ENCODE results near the gene TMEM255B.

TMEM255B gene

DNA sequence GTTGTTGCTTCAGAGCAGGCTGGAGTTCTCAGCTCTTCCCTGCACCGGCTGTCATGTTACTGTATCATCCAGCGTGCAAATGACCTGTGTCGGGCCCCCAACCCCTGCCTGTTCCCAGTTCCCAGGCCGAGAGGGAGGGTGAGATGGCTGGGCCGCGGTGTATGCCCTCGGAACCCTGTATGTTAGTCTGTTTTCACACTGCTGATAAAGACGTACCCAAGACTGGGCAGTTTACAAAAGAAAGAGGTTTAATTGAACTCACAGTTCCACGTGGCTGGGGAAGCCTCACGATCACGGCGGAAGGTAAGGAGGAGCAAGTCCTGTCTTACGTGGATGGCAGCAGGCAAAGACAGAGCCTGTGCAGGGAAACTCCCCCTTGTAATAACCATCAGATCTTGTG, 10.9 kb downstream of the TMEM255B start:
- WGBS (ENCODE audit: insufficient coverage, insufficient read length): no CpG with 5 or more reads among the region's 13 CpGs
- no peaks in the 10 kb centered on the region for H3K9me3 ChIP-seq (ENCODE audit: control insufficient read depth, insufficient read depth, low read length)
- H3K4me1 ChIP-seq (ENCODE audit: control insufficient read depth, insufficient read depth, low read length): no peaks in the 10 kb centered on the region
- no peak overlapping the region for H3K27ac ChIP-seq (ENCODE audit: low read length)
- no peak for DNase-seq (ENCODE audit: low read depth, low spot score)
- H3K36me3 ChIP-seq (ENCODE audit: control insufficient read depth, insufficient read depth, low read length): no peaks in the 10 kb centered on the region
- H3K27me3 ChIP-seq (ENCODE audit: control insufficient read depth, insufficient read depth, low read length): no peaks in the 10 kb centered on the region
- no peak overlapping the region for H3K4me3 ChIP-seq (ENCODE audit: low read length)

DNA sequence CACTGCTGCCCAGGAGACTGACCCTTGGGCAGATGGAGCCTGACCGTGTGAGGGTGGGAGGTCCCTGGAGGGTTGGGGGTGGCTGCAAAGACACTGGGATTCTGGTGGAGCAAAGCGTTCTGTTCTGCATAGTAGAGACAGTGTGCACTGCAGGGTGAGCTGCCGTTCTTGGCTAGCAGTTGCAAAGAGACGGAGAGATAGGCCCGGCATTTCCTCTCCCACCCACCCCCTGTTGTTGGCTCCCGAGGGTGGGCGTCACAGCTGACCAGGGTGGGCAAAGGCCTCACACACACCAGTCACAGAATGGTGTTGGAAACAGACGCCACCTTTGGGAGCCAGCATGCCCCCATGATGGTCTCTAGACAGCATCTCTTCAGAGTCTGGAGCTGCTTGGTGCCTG, 11.4 kb downstream of the TMEM255B start:
- Histone ChIP-seq H3K9me3 (ENCODE audit: control insufficient read depth, insufficient read depth, low read length) (no peaks in the 10 kb centered on the region), H3K27ac (ENCODE audit: low read length) (no peak overlapping the region), H3K4me1 (ENCODE audit: control insufficient read depth, insufficient read depth, low read length) (no peaks in the 10 kb centered on the region), H3K4me3 (ENCODE audit: low read length) (no peak overlapping the region), H3K36me3 (ENCODE audit: control insufficient read depth, insufficient read depth, low read length) (no peaks in the 10 kb centered on the region), H3K27me3 (ENCODE audit: control insufficient read depth, insufficient read depth, low read length) (no peaks in the 10 kb centered on the region)
- DNase-seq (ENCODE audit: low read depth, low spot score): no peak
- no CpG with 5 or more reads among the region's 8 CpGs for WGBS (ENCODE audit: insufficient coverage, insufficient read length)

DNA sequence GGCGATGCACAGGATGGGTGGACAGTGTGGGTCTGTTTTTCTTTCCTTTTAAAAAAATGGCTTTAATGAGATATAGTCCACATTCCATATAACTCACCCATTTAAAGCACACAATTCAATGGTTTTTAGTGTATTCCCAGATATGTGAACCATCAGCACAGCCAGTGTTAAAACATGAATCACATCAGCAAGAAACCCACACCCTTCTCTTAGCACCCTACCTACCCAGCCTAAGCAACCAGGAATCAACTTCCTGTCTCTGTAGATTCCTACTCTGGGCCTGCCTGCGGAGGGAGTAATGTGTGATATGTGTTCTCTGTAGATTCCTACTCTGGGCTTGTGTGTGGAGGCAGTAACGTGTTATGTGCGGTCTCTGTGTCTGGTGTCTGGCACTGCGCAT, 11.9 kb downstream of the TMEM255B start:
- Histone ChIP-seq H3K27ac (ENCODE audit: low read length) (no peak overlapping the region), H3K27me3 (ENCODE audit: control insufficient read depth, insufficient read depth, low read length) (no peaks in the 10 kb centered on the region), H3K9me3 (ENCODE audit: control insufficient read depth, insufficient read depth, low read length) (no peaks in the 10 kb centered on the region), H3K36me3 (ENCODE audit: control insufficient read depth, insufficient read depth, low read length) (no peaks in the 10 kb centered on the region), H3K4me1 (ENCODE audit: control insufficient read depth, insufficient read depth, low read length) (no peaks in the 10 kb centered on the region), H3K4me3 (ENCODE audit: low read length) (no peak overlapping the region)
- no CpG with 5 or more reads among the region's 5 CpGs for WGBS (ENCODE audit: insufficient coverage, insufficient read length)
- no peak for DNase-seq (ENCODE audit: low read depth, low spot score)

DNA sequence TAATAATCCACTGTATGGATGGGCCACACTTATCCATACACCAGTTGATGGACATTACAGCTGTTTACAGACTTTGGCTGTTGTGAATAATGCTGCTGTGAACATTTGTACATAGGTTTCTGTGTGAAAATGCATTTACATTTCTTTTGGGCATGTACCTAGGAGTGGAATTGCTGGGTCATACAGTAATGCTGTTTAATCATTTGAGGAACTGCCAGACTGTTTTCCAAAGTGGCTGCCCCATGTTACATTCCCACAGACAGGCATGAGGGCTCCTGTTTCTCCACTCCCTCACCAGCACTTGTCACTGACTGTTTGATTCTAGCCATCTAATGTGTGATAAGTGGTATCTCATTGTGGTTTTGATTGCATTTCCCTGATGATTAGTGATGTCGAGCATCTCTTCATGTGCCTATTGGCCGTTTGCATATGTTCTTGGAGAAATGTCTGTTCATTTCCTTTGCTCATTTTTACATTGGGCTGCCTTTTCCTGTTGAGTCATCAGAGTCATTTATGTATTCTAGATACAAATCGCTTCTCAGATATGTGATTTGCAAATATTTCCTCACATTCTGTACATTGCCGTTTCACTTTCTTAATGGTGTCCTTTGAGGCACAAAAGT, 12.8 kb downstream of the TMEM255B start:
- DNase-seq (ENCODE audit: low read depth, low spot score): no peak
- Histone ChIP-seq H3K4me3 (ENCODE audit: low read length) (no peak overlapping the region), H3K4me1 (ENCODE audit: control insufficient read depth, insufficient read depth, low read length) (no peaks in the 10 kb centered on the region), H3K36me3 (ENCODE audit: control insufficient read depth, insufficient read depth, low read length) (no peaks in the 10 kb centered on the region), H3K27ac (ENCODE audit: low read length) (no peak overlapping the region), H3K27me3 (ENCODE audit: control insufficient read depth, insufficient read depth, low read length) (no peaks in the 10 kb centered on the region), H3K9me3 (ENCODE audit: control insufficient read depth, insufficient read depth, low read length) (no peaks in the 10 kb centered on the region)
- WGBS (ENCODE audit: insufficient coverage, insufficient read length): no CpG with 5 or more reads among the region's 4 CpGs

DNA sequence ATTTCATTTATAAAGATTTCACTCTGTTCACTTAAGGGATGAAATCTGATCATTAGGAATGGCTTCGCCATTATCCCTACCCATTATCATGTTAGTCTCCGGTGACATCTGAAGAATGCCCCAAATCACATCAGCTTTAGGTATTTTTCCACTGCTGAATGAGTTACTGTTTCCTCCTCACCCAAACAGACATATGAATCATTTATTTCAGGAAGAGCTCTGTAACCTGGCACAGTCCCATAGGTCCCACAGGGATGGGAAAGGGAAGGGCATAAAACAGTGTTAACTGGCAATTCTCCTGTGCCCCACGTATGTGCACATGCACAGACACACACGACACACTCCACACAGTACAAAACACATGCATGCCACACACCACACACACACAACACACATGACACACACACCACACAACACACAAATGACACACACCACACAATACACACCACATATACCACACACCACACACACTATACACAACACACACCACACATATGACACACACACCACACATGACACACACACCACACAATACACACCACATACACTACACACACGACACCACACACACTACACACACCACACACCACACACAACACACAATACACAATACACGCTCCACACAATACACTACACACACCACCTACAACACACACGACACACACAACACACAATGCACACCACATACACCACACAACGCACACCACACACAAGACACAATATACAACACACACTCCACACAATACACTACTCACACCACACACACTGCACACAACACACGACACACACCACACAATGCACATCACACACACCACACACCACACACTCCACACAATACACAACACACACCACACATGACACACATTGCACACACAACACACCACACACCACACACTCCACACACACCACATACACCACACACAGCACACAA, 15.4 kb downstream of the TMEM255B start:
- 87% methylated on average over 5 of the region's 9 CpGs for WGBS (ENCODE audit: insufficient coverage, insufficient read length)
- DNase-seq (ENCODE audit: low read depth, low spot score): no peak

DNA sequence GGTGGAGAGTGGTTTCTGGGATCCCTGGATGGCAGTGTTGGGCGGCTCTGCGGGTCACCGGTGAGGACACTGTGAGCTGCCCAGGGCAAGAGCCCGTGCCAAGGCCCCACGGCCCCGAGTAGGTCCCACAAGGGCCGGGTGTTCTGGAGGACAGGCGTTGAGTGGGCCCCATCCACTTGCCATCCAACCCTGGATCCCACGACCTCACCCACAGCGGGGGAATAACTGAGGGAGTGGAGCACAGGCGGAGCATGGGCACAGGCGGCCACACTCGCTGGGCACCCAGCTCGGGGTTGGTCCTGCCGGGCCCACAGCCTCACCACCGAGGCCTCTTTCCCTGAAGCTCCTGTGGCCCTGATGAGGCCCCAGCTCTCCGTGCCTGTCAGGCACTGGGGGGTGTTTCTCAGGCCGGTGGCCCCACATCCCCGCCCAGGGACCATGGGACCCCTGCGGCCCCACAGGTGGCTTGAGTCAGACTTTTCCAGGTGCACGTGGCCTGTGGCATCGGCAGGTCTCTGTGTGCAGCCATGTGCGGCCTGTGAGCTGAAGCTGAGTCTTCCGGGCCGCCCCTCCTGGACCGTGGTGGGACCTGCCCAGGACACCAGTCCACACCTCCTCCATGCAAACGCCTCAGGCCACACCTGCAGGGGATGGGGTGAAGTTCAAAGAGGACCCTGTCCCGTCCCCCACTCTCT, 16.6 kb downstream of the TMEM255B start:
- Histone ChIP-seq H3K4me3 (ENCODE audit: low read length) (no peak overlapping the region), H3K4me1 (ENCODE audit: control insufficient read depth, insufficient read depth, low read length) (no peaks in the 10 kb centered on the region), H3K9me3 (ENCODE audit: control insufficient read depth, insufficient read depth, low read length) (no peaks in the 10 kb centered on the region), H3K27me3 (ENCODE audit: control insufficient read depth, insufficient read depth, low read length) (no peaks in the 10 kb centered on the region), H3K27ac (ENCODE audit: low read length) (no peak overlapping the region), H3K36me3 (ENCODE audit: control insufficient read depth, insufficient read depth, low read length) (no peaks in the 10 kb centered on the region)
- no peak for DNase-seq (ENCODE audit: low read depth, low spot score)
- no CpG with 5 or more reads among the region's 28 CpGs for WGBS (ENCODE audit: insufficient coverage, insufficient read length)

More for the DNA sequence above, 15.4 kb downstream of the TMEM255B start:
- H3K4me3 ChIP-seq (ENCODE audit: low read length): no peak overlapping the region
- H3K36me3 ChIP-seq (ENCODE audit: control insufficient read depth, insufficient read depth, low read length): no peaks in the 10 kb centered on the region
- H3K4me1 ChIP-seq (ENCODE audit: control insufficient read depth, insufficient read depth, low read length): no peaks in the 10 kb centered on the region
- H3K27ac ChIP-seq (ENCODE audit: low read length): no peak overlapping the region
- no peaks in the 10 kb centered on the region for H3K9me3 ChIP-seq (ENCODE audit: control insufficient read depth, insufficient read depth, low read length)
- H3K27me3 ChIP-seq (ENCODE audit: control insufficient read depth, insufficient read depth, low read length): no peaks in the 10 kb centered on the region

DNA sequence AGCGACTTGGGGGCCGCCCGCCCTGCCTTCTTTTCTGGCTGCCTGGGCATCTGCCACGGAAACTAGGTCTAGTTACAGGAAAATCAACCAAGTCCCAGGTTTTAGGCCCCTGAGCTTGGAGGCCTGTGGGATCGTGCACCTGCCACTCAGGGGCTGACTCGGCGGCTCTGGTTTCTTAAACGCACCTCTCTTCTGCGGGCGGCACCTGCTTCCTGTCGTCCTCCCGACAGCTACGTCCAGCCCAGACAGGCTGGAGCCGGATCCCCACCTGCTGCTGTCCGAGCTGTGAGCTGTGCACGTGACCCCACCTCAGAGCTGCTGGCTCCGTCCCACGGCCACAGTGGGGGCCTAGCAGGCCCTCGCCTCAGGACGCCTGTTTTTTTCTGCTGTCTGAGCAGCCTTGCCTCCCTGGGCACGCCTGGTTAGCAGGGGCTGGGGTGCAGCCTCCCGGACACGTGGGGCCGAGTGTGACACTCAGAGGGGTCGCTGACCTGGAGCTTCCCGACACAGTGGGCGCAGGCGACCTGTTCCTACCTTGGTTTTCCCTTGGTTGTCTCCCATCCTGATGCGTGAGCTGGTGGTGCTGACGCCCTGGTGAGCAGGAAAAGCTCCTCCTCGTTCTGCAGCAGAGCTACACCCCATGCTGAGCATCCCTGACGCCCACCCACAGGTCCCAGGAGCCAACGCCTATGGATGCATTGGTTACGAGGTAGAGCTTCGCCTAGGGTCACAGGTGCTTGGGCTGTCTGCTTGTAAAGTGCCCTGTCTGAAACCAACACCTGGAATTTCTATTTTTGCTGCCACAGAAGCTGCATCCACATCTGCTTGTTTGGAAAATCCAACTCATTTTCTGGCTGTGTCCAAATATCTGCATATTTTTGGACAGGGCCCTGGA, 17.5 kb downstream of the TMEM255B start:
- Histone ChIP-seq H3K9me3 (ENCODE audit: control insufficient read depth, insufficient read depth, low read length) (no peaks in the 10 kb centered on the region), H3K27me3 (ENCODE audit: control insufficient read depth, insufficient read depth, low read length) (no peaks in the 10 kb centered on the region), H3K27ac (ENCODE audit: low read length) (no peak overlapping the region), H3K4me3 (ENCODE audit: low read length) (no peak overlapping the region), H3K36me3 (ENCODE audit: control insufficient read depth, insufficient read depth, low read length) (no peaks in the 10 kb centered on the region), H3K4me1 (ENCODE audit: control insufficient read depth, insufficient read depth, low read length) (no peaks in the 10 kb centered on the region)
- DNase-seq (ENCODE audit: low read depth, low spot score): no peak
- no CpG with 5 or more reads among the region's 35 CpGs for WGBS (ENCODE audit: insufficient coverage, insufficient read length)

DNA sequence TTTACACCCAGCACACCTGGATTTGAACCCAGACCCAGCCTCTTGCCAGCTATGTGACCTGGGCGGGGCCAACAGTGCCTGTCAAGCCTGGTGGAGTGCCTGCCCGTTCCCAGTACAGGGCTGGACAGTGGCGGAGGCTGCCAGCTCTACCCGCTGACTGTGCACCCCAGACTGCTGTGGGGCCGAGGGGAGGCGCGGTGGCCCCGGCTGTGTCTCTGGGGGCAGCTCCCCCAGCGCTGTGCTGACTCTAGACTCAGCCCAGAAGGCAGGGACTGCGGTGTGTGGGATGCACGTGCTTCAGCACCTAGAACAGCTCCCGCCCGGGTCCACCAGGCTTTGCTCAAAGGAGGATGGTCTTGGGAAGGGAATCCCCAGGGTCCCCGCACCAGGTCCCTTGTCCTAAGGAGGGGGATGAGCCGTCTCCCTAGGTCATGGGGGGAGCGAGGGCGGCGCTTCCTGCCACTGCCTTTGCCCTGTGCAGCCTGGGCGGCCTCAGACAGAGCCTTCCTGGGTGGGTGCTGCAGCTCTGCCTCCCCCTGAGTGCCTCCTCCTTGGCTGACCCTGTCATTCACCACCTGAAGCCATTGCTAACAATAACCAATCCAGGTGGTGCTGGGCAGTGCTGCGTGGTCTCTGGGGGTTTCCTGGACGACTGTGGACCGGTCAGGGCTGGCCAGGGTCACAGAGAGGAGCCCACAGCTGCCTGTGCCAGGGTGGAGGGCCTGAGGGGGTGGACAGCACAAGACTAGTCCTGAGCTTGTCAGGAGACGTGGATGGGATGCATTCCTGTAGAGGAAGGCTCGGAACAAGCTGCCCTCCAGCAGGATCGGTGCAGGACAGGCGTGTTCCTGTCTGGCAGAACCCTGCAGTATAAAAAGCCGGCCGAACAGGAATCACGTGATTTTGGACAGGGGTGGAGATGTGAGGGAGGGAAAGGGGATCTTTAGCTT, 18.6 kb downstream of the TMEM255B start:
- Histone ChIP-seq H3K9me3 (ENCODE audit: control insufficient read depth, insufficient read depth, low read length) (no peaks in the 10 kb centered on the region), H3K27me3 (ENCODE audit: control insufficient read depth, insufficient read depth, low read length) (no peaks in the 10 kb centered on the region), H3K4me1 (ENCODE audit: control insufficient read depth, insufficient read depth, low read length) (no peaks in the 10 kb centered on the region), H3K36me3 (ENCODE audit: control insufficient read depth, insufficient read depth, low read length) (no peaks in the 10 kb centered on the region), H3K4me3 (ENCODE audit: low read length) (no peak overlapping the region), H3K27ac (ENCODE audit: low read length) (no peak overlapping the region)
- no CpG with 5 or more reads among the region's 29 CpGs for WGBS (ENCODE audit: insufficient coverage, insufficient read length)
- peak; percentile 22 for DNase-seq (ENCODE audit: low read depth, low spot score)

DNA sequence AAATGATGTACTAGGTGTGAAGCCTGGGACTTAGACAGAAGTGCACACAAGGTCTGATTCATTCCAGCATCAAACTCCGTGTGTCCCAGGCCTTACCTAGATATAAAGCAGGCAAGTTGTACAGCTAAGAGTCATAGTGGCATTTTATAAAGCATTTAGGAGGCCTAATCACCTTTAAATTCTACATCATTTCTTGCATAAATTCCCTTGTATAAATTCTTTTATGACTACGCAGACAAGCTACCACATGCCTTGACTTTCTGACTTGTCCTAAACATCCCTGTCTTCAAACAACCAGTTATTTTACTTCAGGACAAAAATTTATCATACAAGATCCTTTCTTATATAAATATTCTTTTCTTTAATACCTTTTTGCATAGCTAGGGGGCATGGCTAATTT, 22.5 kb downstream of the TMEM255B start:
- DNase-seq (ENCODE audit: low read depth, low spot score): no peak
- no peak overlapping the region for H3K4me3 ChIP-seq (ENCODE audit: low read length)
- no peaks in the 10 kb centered on the region for H3K9me3 ChIP-seq (ENCODE audit: control insufficient read depth, insufficient read depth, low read length)
- no peaks in the 10 kb centered on the region for H3K4me1 ChIP-seq (ENCODE audit: control insufficient read depth, insufficient read depth, low read length)
- H3K27ac ChIP-seq (ENCODE audit: low read length): no peak overlapping the region
- WGBS (ENCODE audit: insufficient coverage, insufficient read length): no CpG with 5 or more reads among the region's 2 CpGs
- H3K36me3 ChIP-seq (ENCODE audit: control insufficient read depth, insufficient read depth, low read length): no peaks in the 10 kb centered on the region
- H3K27me3 ChIP-seq (ENCODE audit: control insufficient read depth, insufficient read depth, low read length): no peaks in the 10 kb centered on the region
